Suppressor macrophage treated with lipopolysaccharide for 1 hour (primary cell): ENCODE measurements around the gene PALD1.
A peak's percentile ranks its signal among the peaks of the same experiment; 100 is the strongest.

Experiments used
- DNase-seq, 3 donors: peaks; one replicate each; pipeline ENCODE4 v3.0.0-alpha.2; 2020 to 2022

PALD1 gene

DNA sequence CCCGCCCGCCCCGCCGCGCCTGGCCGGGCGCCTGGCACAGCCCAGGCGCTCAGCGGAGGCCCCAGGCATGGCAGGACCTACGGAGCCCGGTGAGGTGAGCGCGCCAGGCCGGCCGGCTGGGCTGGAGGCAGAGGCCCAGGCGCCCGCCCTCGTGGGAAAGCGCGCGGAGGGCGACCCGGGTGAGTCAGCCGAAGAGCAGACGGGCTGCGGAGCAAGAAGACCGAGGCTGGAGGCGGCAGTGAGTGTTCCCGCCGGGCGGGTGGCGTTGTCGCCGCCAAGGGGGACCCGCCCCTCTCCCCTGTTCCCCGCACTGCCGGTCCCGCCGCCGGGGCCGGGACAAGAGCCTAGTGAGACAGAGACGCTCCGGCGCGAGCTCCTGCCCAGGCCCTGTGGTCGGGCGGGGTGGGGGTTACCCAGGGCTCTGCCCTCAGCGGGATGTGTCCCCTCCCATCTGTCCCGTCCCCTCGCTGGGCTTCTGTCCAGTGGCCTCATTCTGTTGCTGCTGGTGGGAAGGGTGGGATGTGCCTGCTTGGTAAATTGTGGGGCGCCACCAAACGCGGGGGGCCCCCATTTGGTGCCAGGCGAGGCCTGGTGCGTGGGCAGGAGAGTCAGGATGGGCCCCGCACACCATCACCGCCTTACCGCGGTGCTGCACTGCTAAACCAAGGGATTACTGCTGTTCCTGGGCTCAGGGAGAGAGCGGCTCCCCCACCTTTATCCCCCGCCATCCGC, 20.1 kb upstream of the PALD1 start:
- DNase-seq, result peak; percentile 86 to 93 (median 93)

- peak; percentile 40 to 52 (median 50) for DNase-seq
Observed at GRCh38 chr10:70459061-70459773, 19.4 kb upstream of the PALD1 start.

GRCh38 chr10:70459774-70460490, 18.6 kb upstream of the PALD1 start:
- DNase-seq, result no peak

DNA sequence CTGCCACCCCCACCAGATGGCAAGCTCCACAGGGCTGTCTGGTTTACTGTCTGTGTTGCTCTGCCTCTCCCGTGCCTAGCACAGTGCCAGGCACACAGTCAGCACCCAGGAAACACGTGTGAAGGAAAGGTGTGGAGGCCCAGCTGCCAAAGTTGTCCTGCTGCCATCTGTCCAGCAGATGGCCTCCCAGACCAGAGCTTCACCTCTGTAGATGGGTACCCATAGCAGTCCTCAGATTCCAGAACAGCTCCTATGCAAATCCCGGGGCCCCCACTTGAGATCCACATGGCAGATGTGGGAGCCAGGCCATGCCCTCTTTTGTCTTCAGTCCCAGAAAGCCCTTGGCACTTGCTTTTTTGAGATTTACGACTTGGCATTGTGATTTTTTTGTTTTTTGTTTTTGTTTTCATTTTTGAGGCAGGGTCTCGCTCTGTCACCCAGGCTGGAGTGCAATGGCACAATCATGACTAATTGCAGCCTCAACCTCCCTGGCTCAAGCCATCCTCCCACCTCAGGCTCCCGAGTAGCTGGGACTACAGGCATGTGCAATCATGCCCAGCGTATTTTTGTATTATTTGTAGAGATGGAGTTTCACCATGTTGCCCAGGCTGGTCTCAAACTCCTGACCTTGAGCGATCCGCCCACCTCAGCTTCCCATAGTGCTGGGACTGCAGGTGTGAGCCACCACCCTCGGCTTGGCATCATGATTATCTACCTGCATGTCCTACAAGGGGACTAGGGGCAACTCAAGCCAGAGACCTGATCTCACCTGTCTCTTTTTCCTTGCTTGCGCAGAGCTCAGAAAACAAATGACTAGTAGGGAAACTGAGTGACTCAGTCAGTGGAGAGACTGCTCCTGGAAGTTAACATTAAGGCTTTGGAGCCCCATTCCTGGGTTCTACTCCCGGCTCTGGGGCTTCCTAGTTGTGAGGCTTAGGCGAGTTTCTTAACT, 16.9 kb upstream of the PALD1 start:
- peak; percentile 53 to 69 (median 66) for DNase-seq

DNA sequence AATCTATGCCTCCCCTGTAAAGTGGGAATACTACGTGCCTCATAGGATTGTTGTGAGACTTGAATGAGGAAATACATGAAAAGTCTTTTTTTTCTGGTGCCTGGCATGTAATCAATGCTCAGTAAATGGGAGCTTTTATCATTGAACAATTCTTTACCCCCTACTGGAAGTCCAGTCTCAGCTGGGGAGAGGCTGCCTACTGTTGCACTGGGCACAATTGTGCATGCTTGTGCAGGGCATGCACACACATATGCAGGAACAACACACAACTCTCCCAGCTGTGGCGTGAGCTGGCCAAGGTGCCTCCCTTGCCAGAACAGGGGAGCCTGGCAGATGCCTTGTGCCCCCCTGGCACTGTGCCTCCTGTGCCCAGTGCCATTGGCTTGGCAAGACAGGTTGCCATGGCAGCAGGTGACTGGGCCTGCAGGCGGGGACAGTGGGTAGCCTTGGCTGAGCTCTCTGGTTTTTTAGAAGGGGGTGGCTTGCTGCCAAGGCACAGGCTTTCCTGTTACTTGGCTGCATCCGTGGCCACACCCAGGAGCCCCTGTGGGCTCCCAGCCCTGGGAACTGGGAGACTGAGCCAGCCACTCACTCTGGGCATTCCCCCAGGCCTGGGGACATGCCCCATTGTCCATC, 16.1 kb upstream of the PALD1 start:
- DNase-seq, result no peak

GRCh38 chr10:70465278-70465677, 13.3 kb upstream of the PALD1 start:
- DNase-seq, result no peak

- DNase-seq, result no peak
Observed at GRCh38 chr10:70465832-70466231, 12.7 kb upstream of the PALD1 start.

GRCh38 chr10:70466951-70467350, 11.6 kb upstream of the PALD1 start:
- DNase-seq, result no peak

DNA sequence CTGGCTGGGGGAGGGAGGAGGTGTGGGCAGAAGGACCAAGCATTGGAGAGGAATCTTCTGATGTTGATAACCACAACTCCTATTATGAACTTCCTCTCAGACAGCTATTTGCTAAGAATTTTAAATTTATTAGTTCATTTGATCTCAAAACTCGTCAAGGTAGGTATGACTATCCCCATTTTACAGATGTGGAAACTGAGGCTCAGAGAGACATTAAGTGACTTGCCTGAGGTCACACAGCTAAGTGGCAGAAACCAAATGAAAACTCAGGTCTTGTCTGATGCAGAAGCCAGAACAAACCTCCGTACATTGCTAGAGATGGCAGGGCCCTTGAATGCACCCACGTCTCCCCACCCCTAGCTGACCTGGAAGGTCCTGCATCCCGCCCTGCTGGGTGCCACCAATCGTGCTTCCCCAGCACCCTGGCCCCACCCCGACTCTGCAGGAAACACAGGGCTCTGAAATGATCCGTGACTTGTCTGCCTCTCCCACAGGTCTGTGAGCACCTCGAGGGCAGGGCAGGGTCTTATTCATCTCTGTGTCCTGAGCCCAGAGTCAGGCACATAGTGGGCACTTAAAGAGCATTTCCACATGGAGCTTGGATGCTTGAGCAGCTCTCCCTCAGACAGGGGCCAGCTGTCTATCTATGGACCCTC, 5.6 kb upstream of the PALD1 start:
- no peak for DNase-seq

DNA sequence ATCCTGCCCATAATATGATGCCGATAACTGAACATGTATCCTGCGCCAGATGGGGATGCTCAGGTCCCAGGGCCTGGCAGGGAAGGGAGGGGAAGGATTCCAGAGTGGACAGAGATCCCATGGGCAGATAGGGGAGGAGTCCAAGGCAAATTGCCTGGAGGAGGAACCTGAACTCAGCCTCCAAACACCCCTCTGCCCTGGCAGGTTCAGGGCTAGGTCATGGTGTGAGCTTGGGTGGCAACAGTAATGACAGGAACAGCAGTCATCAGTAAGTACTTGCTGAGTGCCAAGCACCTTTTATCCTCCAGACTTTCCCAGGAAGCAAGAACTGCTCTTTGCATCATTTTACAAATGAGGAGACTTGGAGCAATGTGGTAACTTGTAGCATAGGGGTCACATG, 3.8 kb upstream of the PALD1 start:
- no peak for DNase-seq

DNA sequence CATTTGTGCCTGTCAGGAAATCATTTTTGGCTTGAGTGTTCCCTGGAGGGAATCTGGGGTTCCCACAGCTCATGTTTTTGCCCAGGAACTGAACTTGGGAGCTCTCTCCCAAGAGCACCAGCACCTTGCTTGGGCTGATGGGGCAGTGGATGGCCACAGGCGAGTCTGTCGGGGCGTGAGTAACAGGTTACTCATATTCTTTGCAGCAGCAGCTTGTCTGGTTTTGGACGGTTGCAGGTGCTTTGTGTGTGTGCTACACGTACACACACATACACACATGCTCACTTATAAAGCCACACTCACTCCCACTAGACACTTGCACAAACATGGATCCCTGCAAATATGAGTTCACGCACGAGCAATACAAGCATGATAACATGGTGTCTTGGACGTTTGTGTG, 2.9 kb upstream of the PALD1 start:
- no peak for DNase-seq

- no peak for DNase-seq
Observed at GRCh38 chr10:70476249-70477035, 2.1 kb upstream of the PALD1 start.

GRCh38 chr10:70477661-70478162, 855 bp upstream of the PALD1 start:
- peak; percentile 37 to 59 (median 49) for DNase-seq

- DNase-seq, result no peak
Observed at GRCh38 chr10:70479165-70479581, 606 bp downstream of the PALD1 start.

- no peak for DNase-seq
Observed at GRCh38 chr10:70479626-70480238, 1.2 kb downstream of the PALD1 start.

DNA sequence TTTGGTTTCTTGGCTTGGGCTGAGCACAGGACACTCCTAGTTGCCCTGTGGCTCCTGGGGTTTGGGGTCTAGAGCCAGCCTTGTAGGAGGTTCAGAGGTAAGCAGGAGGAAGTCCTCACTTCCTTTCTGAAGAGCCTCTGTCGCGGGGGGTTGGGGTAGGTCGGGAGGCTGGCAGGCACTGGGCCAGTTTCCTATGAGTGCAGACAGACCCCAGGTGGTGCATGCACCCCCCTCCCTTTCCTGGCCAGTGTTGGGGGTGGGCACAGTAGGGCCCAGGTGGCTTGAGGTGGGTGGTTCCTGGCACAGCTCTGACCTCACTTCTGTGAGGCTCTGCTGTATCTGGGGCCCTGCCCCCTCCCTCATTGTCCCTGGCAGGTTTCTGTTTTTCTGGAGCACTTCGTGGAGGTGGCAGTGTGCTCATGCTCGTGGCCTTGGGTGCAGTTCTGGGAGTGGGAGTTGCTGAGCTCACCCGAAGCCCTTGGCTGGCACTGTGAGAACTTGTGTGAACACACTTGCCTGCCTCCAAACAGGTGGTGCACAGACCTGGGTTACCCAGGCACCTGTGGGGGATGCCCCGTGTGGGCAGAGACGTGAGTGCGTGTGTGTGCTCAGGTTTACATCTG, 1.8 kb downstream of the PALD1 start:
- no peak for DNase-seq

- DNase-seq, result no peak
Observed at GRCh38 chr10:70481105-70481504, 2.5 kb downstream of the PALD1 start.

GRCh38 chr10:70481831-70482530, 3.4 kb downstream of the PALD1 start:
- DNase-seq, result no peak
